ENCODE data around the gene ADAMTS12. TPM values are rescaled to one million over a fixed set of nuclear protein-coding genes. Genes with fewer than 3 reads are reported as not detected.

Gene ADAMTS12
- total and polyA plus RNA-seq, 2 of the 8 experiments (the other 6 are each of a cell fraction or from before 2014, with no cell fraction given): 6.4 to 12.8 TPM

GRCh38 chr5:33852837-33853236, 39.0 kb downstream of the ADAMTS12 start:
- H2BK15ac ChIP-seq (ENCODE audit: low read length): no peak overlapping the region
- H3K4me3 ChIP-seq (ENCODE audit: extremely low read depth in 1 of 4, insufficient read depth in 2 of 4, low read depth in 3 of 4, low read length in 4 of 4): no peak overlapping the region
- no peaks in the 10 kb centered on the region for H3K23me2 ChIP-seq (ENCODE audit: low read depth, low read length)
- H4K91ac ChIP-seq (replicated peaks; ENCODE audit: insufficient read length, low read length): no peak overlapping the region
- H2AK5ac ChIP-seq (ENCODE audit: low read depth, low read length): no peak overlapping the region
- no peaks in the 10 kb centered on the region for H3K36me3 ChIP-seq (ENCODE audit: control insufficient read depth in 2 of 4, insufficient read depth in 4 of 4, low read length in 3 of 4)
- FAIRE-seq (no peak), DNase-seq (ENCODE audit: low read depth in 1 of 2, low spot score in 2 of 2) (no peak)
- H3K79me2 ChIP-seq (ENCODE audit: control insufficient read depth in 1 of 2, insufficient read depth in 2 of 2, low read length in 2 of 2): peaks cover 0 to 4% of the 10 kb centered on the region in 2 experiments; a peak in 1 of 4 replicates
- H2AFZ ChIP-seq (ENCODE audit: low read length): no peak overlapping the region
- H4K20me1 ChIP-seq (replicated peaks in 1 of 2; ENCODE audit: control insufficient read depth in 1 of 2, insufficient read depth in 2 of 2, low read length in 2 of 2): no peaks in the 10 kb centered on the region
- H3K27me3 ChIP-seq (replicated peaks in 1 of 4; ENCODE audit: control insufficient read depth in 3 of 4, extremely low read depth in 1 of 4, insufficient read depth in 3 of 4, low read length in 3 of 4): no peaks in the 10 kb centered on the region
- H3K79me1 ChIP-seq (ENCODE audit: low read depth, low read length): no peaks in the 10 kb centered on the region; the same call in 1 of the 2 replicates
- no peaks in the 10 kb centered on the region for H3K9me3 ChIP-seq (ENCODE audit: insufficient read depth in 2 of 2, low read depth in 1 of 2, low read length in 1 of 2)
- no peak overlapping the region for H3K9ac ChIP-seq (replicated peaks in 1 of 4; ENCODE audit: extremely low read depth in 1 of 4, low read depth in 3 of 4, low read length in 3 of 4)
- TF ChIP-seq EGR1 (IDR thresholded peaks at IDR 0.05; ENCODE audit: borderline replicate concordance, low read depth, low read length): no peak
- no peak for TF ChIP-seq TAF1 (IDR thresholded peaks at IDR 0.05; ENCODE audit: low read depth, low read length)
- no peak for TF ChIP-seq YY1 (IDR thresholded peaks at IDR 0.05; ENCODE audit: low read depth, low read length)
- no peak for TF ChIP-seq CBX8 (IDR thresholded peaks at IDR 0.05; ENCODE audit: borderline replicate concordance, low read depth, low read length)
- TF ChIP-seq GABPA (IDR thresholded peaks at IDR 0.05; ENCODE audit: borderline replicate concordance, insufficient read depth, low read length): no peak
- no peak overlapping the region for H3K18ac ChIP-seq (ENCODE audit: extremely low read depth, low read length)
- no peak overlapping the region for H4K8ac ChIP-seq (ENCODE audit: extremely low read depth, insufficient read depth, low read length)
- H3K14ac ChIP-seq (ENCODE audit: insufficient read length): no peak overlapping the region
- H3K56ac ChIP-seq (replicated peaks; ENCODE audit: insufficient read length, low read depth, low read length): no peak overlapping the region
- CTCF ChIA-PET (ENCODE audit: partially characterized antibody): interaction anchor here (1.4 kb wide), 1 partner anchor 322 kb away, joined by 4 read pairs; no protein-coding TSS in a partner anchor
- WGBS, 2 experiments (ENCODE audit: extremely low coverage in 1 of 2, insufficient coverage in 1 of 2, insufficient read length in 1 of 2, insufficient replicate concordance in 2 of 2, low coverage in 1 of 2, low lambda C conversion rate in 2 of 2, missing lambda C conversion rate in 1 of 2): 90% methylated on average over 3 of the region's 3 CpGs; no CpG with 5 or more reads in 1 of the 2 experiments
- POLR2A ChIA-PET (ENCODE audit: partially characterized antibody): no interaction called here
- no peak overlapping the region for H3K4ac ChIP-seq (replicated peaks; ENCODE audit: insufficient read length, low read depth, low read length)
- no peak overlapping the region for H2BK120ac ChIP-seq (replicated peaks; ENCODE audit: low read depth, low read length)
- H2BK12ac ChIP-seq (ENCODE audit: low read depth, low read length): no peak overlapping the region
- H3K23ac ChIP-seq (ENCODE audit: insufficient read length): no peak overlapping the region
- H2BK5ac ChIP-seq (ENCODE audit: low read depth, low read length): no peak overlapping the region
- H3K4me1 ChIP-seq (replicated peaks in 1 of 4; ENCODE audit: control insufficient read depth in 3 of 4, insufficient read depth in 4 of 4, low read length in 3 of 4): peaks cover 0 to 9% (median 4%) of the 10 kb centered on the region in 4 experiments; a peak in 6 of 7 replicates
- H4K5ac ChIP-seq (ENCODE audit: insufficient read length, low read depth, low read length): no peak overlapping the region
- no peak overlapping the region for H2BK20ac ChIP-seq (ENCODE audit: low read length)
- H3K4me2 ChIP-seq (ENCODE audit: insufficient read depth in 1 of 2, low read depth in 2 of 2, low read length in 2 of 2): no peak overlapping the region
- H3K27ac ChIP-seq (ENCODE audit: low read depth, low read length): no peak overlapping the region

Data from H1 (cell line).